ENCODE measurements around the gene PHYKPL. TPM values are rescaled to one million over a fixed set of nuclear protein-coding genes. Genes with fewer than 3 reads are reported as not detected.

The PHYKPL gene
- total RNA-seq, 3 donors from 2014 or later (not counting 1 experiment from before 2014, with no cell fraction given) = 111 to 134 (median 131) TPM

GRCh38 chr5:178216088-178216534 lies 16.5 kb downstream of the PHYKPL start:
- ATAC-seq (no peak), DNase-seq (no peak)
- no peak for TF ChIP-seq CTCF (IDR thresholded peaks at IDR 0.05)
- Mint-ChIP-seq H3K4me3 (no peak overlapping the region), H3K27me3 (ENCODE audit: low read depth in 2 of 2) (no peaks in the 10 kb centered on the region), H3K9me3 (no peaks in the 10 kb centered on the region), H3K36me3 (no peaks in the 10 kb centered on the region), H3K4me1 (peaks cover 23 to 28% of the 10 kb centered on the region in 2 donors), H3K27ac (peak overlapping the region in 1 of 2 donors; percentile 51)
- no peak overlapping the region for H3K27ac ChIP-seq (ENCODE audit: low read length)
- 85% methylated on average over 5 of the region's 5 CpGs for WGBS (ENCODE audit: insufficient coverage)
- no peak overlapping the region for H3K4me3 ChIP-seq (ENCODE audit: low read length)
- intact Hi-C loops (cut with micrococcal nuclease) = no loop called here
- peaks cover 70% of the 10 kb centered on the region for H3K36me3 ChIP-seq (ENCODE audit: control insufficient read depth, insufficient read depth, low read length)
- H3K4me1 ChIP-seq (ENCODE audit: control insufficient read depth, insufficient read depth, low read length) = peaks cover 10% of the 10 kb centered on the region
- no peaks in the 10 kb centered on the region for H3K27me3 ChIP-seq (ENCODE audit: control insufficient read depth, insufficient read depth, low read length)
- no peaks in the 10 kb centered on the region for H3K9me3 ChIP-seq (ENCODE audit: control insufficient read depth, insufficient read depth, low read length)

- peaks cover 17 to 21% of the 10 kb centered on the region in 2 donors for H3K4me1 Mint-ChIP-seq
- no peaks in the 10 kb centered on the region for H3K27me3 ChIP-seq (ENCODE audit: control insufficient read depth, insufficient read depth, low read length)
- H3K4me3 ChIP-seq (ENCODE audit: low read length) = no peak overlapping the region
- H3K36me3 Mint-ChIP-seq = no peaks in the 10 kb centered on the region
- DNase-seq (no peak), ATAC-seq (no peak)
- peaks cover 77% of the 10 kb centered on the region for H3K36me3 ChIP-seq (ENCODE audit: control insufficient read depth, insufficient read depth, low read length)
- WGBS (ENCODE audit: insufficient coverage) = 84% methylated on average over 10 of the region's 13 CpGs
- no peak overlapping the region for H3K27ac ChIP-seq (ENCODE audit: low read length)
- no peak overlapping the region for H3K4me3 Mint-ChIP-seq
- H3K9me3 ChIP-seq (ENCODE audit: control insufficient read depth, insufficient read depth, low read length) = no peaks in the 10 kb centered on the region
- H3K27ac Mint-ChIP-seq = peak overlapping the region; percentile 23 to 37
- peaks cover 10% of the 10 kb centered on the region for H3K4me1 ChIP-seq (ENCODE audit: control insufficient read depth, insufficient read depth, low read length)
- intact Hi-C loops (cut with micrococcal nuclease) = no loop called here
- H3K27me3 Mint-ChIP-seq (ENCODE audit: low read depth in 2 of 2) = no peaks in the 10 kb centered on the region
- no peak for TF ChIP-seq CTCF (IDR thresholded peaks at IDR 0.05)
- no peaks in the 10 kb centered on the region for H3K9me3 Mint-ChIP-seq
Measured at GRCh38 chr5:178215280-178216002, 17.2 kb downstream of the PHYKPL start.

- Mint-ChIP-seq H3K4me1 (peaks cover 15 to 31% of the 10 kb centered on the region in 2 donors), H3K27ac (peak overlapping the region; percentile 23 to 37), H3K4me3 (no peak overlapping the region), H3K9me3 (no peaks in the 10 kb centered on the region), H3K36me3 (no peaks in the 10 kb centered on the region), H3K27me3 (ENCODE audit: low read depth in 2 of 2) (no peaks in the 10 kb centered on the region)
- Histone ChIP-seq H3K27me3 (ENCODE audit: control insufficient read depth, insufficient read depth, low read length) (no peaks in the 10 kb centered on the region), H3K4me3 (ENCODE audit: low read length) (no peak overlapping the region), H3K36me3 (ENCODE audit: control insufficient read depth, insufficient read depth, low read length) (peaks cover 88% of the 10 kb centered on the region), H3K4me1 (ENCODE audit: control insufficient read depth, insufficient read depth, low read length) (peaks cover 10% of the 10 kb centered on the region), H3K9me3 (ENCODE audit: control insufficient read depth, insufficient read depth, low read length) (no peaks in the 10 kb centered on the region), H3K27ac (ENCODE audit: low read length) (no peak overlapping the region)
- no peak for DNase-seq
- TF ChIP-seq CTCF (IDR thresholded peaks at IDR 0.05) = no peak
- 97% methylated on average over 6 of the region's 6 CpGs for WGBS (ENCODE audit: insufficient coverage)
- no peak for ATAC-seq
- intact Hi-C loops (cut with micrococcal nuclease) = no loop called here
Measured at GRCh38 chr5:178214160-178214803, 18.3 kb downstream of the PHYKPL start.

All from natural killer cell (primary cell).